ENCODE data around the gene TRIP12.

- TF ChIP-seq CTCF (IDR thresholded peaks at IDR 0.05) (peak; percentile 53), EZH2 (IDR thresholded peaks at IDR 0.05; ENCODE audit: borderline replicate concordance, insufficient read depth, low read depth, low read length, poor library complexity, severe bottlenecking) (no peak)
Measured at GRCh38 chr2:229715895-229716507, 205.8 kb downstream of the TRIP12 start.
